GM19438 (cell line): Measurements from ENCODE around the gene CLDN25.
"Not testable (repeated sequence)": the region's sequence is repeated elsewhere in the genome, so short reads cannot be mapped to it uniquely, and the experiment has no call there.

Source experiments
- ATAC-seq: cut with Tn5 transposase; IDR thresholded peaks from one replicate; pipeline ENCODE4 v1.9.1; 2021; ENCODE audit warnings: low read depth; ENCODE audit not compliant: unreplicated experiment

The CLDN25 gene

DNA sequence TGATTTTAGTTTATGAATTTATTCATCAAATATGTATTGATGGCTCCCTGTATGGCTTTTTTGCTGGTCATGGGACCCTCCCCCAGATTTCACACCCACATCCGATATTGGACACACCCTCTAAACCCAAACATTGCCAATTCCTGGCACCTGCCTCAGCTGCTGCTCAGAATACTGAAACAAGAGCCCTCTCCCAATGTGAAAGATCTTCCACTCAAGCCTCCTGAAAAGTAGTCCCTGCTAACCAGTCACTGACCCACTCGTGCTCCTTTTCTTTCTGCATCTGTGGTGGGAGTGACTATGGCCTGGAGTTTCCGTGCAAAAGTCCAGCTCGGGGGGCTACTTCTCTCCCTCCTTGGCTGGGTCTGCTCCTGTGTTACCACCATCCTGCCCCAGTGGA, at the start of gene CLDN25:
TSS of gene CLDN25 (plus strand) at position 301 of the 400 bp plus-strand sequence. CDS start at position 301, 0 bp downstream.
- no peak for ATAC-seq

DNA sequence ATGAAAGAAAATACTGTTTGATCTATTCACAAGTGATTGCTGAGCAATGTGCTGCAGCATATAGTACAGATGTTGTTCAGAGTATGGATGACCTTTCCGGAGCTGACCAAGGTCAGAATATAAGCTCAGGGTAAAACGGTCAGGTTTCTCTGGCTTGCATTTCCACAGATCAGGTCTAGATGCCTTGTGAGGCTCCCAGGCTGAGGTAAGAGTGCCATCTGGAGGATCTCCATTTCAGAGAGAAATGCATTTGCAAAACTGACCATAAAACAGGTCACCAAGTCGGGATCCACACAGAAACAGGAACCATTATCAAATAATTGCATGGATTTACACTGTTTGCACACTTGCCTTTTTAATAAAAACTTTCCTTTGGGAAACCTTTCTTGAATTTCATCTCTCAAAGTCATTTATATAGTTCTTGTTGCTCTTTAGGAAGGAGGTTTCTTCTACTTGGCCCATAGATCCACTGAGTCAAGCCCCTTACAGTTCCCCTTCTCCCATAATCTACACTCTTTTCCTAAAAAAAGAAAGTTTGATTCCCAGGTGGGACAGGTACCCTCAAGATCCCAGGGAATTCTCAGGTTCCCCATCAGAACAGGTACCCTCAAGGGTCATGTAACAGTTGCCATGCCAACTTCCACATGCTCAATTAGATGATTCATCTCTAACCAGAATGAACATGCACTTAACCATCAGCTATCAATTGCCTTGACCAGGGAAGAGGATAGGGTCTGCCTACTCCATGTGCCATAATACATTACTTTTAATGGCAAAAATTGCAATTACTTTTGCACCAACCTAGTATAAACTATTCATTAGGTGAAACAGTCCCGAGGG, 48.5 kb upstream of the CLDN25 start:
- no peak for ATAC-seq

DNA sequence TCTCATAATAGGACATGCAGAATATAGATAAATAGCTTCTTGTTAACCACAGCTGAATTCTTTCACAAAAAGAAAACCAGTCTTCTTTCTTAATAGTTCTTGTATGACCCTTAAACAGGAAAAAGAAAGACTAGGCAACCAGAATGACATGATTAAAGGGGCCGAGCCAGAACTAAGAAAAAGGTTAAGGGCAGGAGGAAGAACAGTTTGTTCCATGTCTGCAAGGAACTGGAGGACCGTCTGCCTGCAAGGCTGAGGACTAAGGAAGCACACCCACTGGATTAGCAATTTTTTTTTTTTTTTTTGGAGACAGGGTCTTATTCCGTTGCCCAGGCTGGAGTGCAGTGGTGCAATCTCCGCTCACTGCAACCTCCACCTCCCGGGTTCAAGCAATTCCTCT, 47.5 kb upstream of the CLDN25 start:
- no peak for ATAC-seq

DNA sequence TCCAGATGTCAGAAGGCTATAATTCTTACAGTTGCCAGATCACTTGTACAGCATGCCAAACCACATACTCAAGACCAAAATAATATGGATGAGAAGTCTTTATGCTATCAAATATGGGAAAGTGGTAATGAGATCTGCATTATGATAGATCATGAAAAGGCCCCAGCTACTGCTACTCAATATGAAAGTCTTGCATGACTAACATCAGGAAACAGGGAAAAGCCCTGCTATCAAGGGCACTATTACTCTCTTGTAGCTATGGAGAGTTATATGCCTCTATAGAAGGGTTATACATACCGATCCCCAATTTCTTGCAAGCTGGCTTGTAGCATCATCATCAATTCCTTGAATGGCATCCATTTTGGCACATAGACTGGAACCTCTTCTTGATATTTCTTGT, 43.3 kb upstream of the CLDN25 start:
- ATAC-seq, result no peak

DNA sequence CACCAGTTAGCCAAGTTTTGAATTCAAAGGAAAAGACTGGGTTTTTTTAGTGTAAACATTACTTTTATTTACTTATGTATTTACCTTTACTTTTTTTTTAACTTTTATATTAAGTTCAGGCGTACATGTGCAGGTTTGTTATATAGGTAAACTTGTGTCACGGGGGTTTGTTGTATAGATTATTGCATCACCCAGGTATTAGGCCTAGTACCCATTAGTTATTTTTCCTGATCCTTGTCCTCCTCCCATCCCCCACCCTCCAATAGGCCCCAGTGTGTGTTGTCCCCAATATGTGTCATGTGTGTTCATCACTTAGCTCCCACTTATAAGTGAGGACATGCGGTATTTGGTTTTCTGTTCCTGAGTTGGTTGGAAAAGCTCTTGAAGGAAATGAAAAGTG, 26.7 kb upstream of the CLDN25 start:
- ATAC-seq, result no peak

DNA sequence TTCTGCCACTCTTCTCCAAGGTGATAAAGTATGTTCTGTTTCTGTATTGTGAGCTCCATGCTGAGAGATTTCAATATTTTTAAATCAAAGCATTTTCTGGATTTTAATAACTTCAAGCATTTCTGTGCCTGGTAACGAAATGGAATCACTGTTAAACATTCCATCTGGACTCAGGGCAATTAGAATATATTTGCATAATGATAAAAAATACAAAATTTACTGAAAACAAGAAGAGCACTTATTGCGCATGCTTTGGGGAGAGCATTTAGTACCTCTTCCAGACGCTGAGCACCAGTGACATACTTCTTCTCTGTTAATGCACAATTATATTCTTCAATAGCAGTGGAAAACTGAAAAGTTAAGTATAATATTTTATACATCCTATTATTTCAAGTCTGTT, 19.4 kb upstream of the CLDN25 start:
- ATAC-seq, result no peak

DNA sequence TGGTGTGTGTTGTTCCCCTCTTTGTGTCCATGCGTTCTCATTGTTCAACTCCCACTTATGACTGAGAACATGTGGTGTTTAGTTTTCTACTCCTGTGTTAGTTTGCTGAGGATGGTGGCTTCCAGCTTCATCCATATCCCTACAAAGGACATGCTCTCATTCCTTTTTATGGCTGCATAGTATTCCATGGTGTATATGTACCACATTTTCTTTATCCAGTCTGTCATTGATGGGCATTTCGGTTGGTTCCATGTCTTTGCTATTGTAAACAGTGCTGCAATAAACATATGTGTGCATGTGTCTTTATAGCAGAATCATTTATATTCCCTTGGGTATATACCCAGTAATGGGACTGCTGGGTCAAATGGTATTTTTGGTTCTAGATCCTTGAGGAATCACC, 16.6 kb upstream of the CLDN25 start:
- ATAC-seq, result not testable (repeated sequence)

DNA sequence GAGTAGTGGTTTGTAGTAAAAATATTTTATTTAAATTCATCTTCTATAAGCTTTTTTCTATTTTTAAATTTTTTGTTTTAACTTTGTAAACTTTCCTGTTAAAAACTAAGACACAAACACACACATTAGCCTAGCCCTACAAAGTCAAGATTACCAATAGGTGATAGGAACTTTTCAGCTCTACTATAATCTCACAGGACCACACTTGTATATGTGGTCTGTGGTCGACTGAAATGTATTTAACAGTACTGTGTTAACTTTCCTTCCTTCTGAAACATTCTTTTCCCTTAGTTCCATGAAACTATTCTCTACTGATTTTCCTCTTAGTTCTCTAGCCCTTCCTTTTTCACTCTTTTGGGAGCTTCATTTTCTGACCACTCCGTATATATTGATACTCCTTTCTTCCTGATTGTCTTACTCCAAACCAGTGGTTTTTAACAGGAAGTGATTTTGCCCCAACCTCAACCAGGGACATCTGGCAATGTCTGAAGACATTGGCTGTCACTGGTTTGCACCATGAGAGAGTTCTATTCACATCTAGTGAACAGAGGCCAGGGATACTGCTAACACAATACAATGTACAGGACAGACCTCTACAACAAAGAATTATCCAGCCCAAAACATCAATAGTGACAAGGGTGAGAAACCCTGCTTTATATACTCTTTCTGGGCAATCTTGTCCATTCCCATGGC, 14.9 kb upstream of the CLDN25 start:
- no peak for ATAC-seq

DNA sequence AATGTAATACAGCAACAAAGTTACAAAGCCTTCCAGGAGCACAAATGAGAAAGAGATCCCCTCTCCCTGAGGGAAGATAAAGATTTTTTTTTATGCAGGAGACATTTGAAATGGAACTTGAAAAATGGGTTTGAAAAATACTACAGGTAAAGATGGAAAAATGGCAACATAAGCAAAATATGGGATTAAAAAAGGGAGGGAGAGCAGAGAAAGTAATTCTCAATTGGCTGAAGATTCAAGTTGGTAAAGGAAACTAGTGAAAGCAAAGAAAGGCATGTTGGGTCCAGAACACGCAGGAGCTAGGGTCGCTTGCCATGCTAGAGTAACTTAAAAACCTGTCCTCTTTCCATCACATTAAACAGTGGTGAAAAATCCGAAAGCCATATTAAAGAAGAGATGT, 7.6 kb upstream of the CLDN25 start:
- no peak for ATAC-seq

DNA sequence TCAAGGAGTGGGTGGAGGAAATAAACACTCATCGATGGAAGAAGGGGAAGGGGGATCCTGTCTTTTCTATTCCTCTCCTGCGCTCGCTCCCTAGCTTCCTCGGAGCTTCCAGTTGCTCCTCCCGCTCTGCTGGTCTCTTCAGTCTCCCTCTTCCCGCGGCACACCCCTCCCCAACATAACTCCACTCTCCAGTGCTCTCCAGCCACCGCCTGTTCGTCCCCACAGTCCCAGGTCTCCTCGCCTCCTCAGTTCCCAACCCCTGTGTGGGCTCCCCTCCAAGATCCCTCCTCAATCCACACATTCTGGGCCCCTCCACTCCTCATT, 6.5 kb upstream of the CLDN25 start:
- ATAC-seq, result peak; percentile 26

DNA sequence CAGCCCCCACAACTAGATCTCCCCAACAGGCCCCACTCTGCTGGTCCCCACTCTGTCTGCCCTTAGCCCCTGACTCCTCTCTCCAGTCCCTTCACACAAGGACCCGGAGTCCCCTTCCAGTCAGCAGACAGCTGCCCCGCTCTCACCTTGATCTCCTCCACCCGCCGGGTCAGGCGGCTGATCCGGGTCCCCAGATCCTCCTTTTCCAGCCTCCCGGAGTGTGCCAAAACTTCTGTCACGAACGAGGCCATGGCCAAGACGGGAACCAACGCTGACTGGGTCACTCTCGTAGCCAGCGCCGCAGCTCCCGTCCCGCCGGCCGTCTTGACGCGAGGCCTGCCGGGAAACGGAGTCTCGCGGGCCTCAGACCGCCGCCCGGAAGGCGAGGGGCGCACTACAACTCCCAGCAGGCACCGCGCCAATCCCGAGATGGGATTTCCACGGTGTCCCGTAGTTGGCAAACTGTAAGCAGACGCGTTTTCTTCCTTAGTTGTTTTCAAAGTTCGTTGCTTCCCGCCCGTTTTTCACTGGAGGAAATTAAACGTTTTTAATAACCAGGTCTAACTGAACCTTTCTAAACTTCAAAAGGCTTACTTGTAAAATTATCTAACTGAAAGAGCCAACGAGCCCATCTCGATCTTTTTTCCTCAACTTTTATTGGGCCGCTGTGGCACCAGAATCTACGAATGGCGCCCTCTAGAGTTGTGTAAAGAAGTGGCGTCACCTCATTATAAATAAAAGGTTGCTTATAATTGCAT, 6.0 kb upstream of the CLDN25 start, which contains the start of gene ZW10:
TSS of gene ZW10 (minus strand) at position 277 of the 758 bp plus-strand sequence. CDS start at position 251, 26 bp downstream.
- peak; percentile 98 for ATAC-seq

DNA sequence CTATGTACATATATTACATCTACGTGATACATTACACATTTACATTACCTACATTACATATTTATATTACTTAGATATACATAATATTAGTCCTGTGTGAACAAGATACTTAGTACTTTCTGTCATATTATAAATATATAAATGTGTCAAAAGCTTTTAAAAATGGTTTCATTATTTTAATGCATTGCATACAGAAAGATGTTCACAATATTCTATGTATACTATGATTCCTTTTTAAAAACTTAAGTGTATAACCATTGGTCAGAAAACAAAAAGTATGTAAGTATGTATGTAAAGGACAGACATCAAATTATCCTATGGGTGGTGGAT, 5.5 kb upstream of the CLDN25 start:
- ATAC-seq, result no peak

DNA sequence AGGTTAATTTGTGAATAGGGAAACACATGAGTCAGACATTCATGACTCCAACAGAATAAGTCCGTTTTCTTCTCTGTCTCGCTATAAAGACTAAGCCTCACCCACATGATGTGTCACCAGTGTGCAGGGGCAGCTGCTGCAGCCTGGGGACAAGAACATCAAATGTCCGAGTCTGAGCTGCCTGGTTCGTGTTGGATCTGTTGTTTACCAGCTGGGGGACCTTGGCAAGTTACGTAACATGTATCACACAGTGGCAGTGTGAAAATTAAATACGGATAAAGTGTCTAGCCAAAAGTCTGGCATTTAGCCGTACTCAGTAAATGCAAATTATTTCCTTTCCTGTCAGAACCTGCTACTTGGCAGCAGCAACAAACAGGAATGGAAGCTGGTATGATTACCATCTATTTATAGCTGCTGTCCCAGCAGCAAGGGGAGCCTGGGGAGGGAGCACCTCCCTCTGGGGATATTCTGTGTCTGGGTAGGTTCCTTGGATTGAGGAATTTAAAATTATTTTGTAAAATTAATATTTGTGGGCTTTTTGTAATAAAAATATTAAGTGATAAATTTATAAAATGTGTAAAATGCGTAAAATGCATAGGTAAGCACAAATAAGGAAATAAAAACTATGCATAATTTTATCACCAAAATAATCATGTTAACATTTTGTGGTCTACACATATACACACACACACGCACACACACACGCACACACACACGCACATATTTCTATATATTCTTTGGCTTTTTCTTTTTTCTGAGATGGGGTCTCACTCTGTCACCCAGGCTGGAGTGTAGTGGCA, 1.3 kb upstream of the CLDN25 start:
- no peak for ATAC-seq

DNA sequence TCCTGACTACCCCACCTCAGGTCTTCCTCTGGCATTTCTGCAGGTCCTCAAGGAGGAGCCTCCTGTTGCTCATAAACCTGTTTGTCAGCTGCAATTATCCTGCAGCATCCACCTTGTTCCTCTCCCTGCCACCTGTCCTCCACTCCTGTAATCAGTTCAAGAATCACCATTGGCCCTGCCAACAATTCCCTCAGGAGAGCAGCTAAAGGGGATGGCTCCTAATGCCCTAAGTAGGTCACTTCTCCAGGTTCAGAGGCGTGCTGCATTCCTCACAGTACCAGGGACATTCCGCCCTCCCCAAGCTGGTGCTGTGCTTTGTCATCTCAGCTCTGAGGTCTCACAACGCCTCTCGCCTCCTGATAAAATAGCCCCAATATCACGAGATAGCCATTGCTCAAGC, 2.1 kb downstream of the CLDN25 start:
- ATAC-seq, result no peak

DNA sequence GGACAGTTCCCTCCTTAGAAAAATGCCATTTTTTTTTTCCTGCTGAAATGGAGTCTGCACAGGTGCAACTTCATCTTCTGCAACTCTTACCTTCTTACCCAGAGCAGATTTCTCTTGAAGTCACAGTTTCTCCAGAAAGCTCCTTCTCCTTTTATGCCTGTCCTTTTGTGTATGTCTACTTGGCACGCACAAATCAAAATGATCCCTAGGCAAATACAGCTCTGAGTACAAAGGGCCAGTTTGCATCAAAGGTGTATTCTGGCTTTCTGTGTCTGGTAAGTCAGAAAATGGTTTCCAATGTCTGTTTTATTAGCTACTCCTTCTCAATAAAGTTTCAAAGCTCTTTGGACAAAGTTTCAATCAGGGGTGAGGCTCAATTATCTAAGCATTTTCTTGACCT, 2.5 kb downstream of the CLDN25 start:
- no peak for ATAC-seq

DNA sequence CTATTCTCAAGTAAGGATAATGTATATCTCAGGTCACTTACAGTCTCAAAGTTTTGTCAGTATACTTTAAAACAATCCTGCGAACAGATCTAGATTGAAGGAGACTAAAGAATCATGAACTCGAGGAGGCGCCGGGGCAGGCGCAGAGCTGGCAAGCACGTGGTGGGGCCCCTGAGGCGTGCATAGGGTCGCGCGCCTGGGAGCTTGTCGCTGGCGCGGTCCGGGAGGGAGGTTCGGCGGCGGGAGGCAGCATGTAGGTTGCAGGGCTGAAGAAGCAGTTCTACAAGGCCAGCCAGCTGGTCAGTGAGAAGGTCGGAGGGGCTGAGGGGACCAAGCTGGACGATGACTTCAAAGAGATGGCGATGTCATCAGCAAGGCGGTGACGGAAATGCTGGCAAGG, 9.4 kb downstream of the CLDN25 start:
- not testable (repeated sequence) for ATAC-seq

DNA sequence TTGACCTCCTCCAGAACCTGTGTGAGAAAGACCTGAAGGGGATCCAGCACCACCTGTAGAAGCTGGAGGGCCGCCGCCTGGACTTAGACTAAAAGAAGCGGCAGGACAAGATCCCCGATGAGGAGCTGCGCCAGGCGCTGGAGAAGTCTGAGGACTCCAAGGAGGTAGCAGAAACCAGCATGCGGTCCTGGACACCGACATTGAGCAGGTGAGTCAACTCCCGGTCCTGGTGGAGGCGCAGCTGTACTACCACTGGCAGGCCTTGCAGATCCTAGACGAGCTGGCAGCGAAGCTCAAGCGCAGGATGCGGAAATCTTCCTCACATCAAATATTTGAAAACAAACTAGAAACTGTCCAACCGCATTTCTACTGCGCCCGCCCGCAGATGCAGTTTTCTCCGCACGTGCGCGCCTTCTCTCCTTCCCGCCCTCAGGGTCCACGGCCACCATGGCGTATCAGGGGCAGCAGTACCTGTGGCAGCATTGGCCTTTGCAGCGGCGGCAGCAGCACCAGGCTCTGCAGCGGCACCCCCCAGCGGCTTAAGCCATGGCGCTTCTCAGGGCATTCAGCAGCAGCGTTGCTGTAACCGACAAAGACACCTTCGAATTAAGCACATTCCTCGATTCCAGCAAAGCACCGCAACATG, 10.2 kb downstream of the CLDN25 start:
- no peak for ATAC-seq

DNA sequence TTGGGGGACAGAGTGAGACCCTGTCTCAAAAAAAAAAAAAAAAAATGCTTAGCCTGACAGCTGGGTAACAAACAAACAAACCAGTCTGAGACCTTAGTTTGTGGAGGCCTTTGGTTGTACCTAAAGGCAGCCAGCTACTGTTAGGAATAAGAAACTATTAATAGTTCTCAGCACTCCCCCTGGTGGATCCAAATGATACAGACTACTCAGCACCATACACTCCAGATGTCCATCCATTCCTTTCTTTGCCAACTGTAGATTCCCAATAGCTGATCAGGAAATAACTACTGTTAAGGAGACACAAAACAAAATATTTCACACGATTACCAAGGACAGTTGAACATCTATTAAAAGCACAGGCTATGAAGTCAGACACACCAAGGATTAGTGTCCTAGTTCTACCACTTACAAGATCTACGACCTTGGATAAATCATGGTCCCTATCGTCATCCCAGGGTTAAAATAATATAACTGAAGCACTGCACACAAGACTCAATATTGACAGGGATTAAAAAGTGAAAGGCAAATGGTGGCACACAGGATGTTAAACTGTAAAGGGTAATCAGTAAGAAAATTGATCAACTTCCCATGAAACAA, 17.2 kb downstream of the CLDN25 start:
- ATAC-seq, result no peak

DNA sequence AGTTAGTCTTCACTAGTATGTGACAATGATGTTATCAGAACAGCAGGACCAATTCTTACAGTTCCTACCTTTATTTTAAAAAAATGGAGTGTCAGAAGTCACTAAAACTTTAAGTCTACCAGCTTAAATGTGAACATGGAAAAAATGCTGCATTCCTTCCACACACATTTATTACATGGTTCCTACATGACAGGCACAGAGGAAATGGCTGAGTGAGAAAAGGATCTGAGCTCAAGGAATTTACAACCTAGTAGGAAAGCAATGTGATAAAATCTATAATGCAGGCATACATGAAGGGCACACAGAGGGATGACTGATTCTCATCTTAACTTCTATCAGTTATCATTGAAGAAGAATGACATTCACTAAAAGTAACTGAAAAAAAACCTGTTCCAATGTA, 23.0 kb downstream of the CLDN25 start:
- no peak for ATAC-seq

DNA sequence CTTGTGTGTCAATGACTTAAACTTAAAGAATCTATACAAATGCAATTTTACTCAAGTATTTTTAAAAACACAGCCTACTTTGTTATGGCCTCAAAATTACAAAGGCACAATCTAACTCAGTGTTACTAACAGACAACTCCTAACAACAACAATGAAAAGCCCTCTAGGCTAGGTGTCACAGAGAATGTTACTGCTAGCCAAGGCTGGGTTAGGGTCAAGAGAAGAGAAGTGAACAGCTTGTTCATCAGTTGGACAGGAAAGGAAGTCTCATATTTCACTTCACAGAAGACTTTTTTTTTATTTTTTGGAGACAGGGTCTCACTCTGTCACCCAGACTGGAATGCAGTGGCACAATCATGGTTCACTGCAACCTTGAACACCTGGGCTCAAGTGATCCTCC, 26.0 kb downstream of the CLDN25 start:
- ATAC-seq, result no peak
